HG03280 (cell line): ENCODE measurements around the gene SDCCAG8.

Experiments
- ATAC-seq: cut with Tn5 transposase; IDR thresholded peaks from one replicate; pipeline ENCODE4 v1.9.1; 2021; ENCODE audit warnings: mild to moderate bottlenecking, moderate library complexity; ENCODE audit not compliant: unreplicated experiment

The SDCCAG8 gene

GRCh38 chr1:243535014-243535413 lies 279.2 kb downstream of the SDCCAG8 start:
- ATAC-seq: no peak

GRCh38 chr1:243539636-243540035 lies 283.8 kb downstream of the SDCCAG8 start:
- ATAC-seq: no peak

GRCh38 chr1:243542739-243543415 lies 287.0 kb downstream of the SDCCAG8 start:
- ATAC-seq: no peak

GRCh38 chr1:243543501-243543900 lies 287.7 kb downstream of the SDCCAG8 start:
- ATAC-seq: no peak

GRCh38 chr1:243546457-243546856 lies 290.6 kb downstream of the SDCCAG8 start:
- ATAC-seq: no peak

- no peak for ATAC-seq
Observed at GRCh38 chr1:243547891-243548290, 292.1 kb downstream of the SDCCAG8 start.

GRCh38 chr1:243548516-243548915 lies 292.7 kb downstream of the SDCCAG8 start:
- no peak for ATAC-seq

GRCh38 chr1:243549108-243549507 lies 293.3 kb downstream of the SDCCAG8 start:
- no peak for ATAC-seq
